Keratinocyte (primary cell): ENCODE data around the gene KTI12.

Source experiments
- EZH2 ChIP-seq: IDR thresholded peaks from one replicate; pipeline ENCODE4 v1.6.1; 2012; ENCODE audit warnings: inconsistent platforms, mild to moderate bottlenecking, low read length, moderate library complexity
- TF ChIP-seq, protein P1 (sequence below), 3 experiments: IDR thresholded peaks in 1 of 3; conservative IDR thresholded peaks in 1 of 3; optimal IDR thresholded peaks in 1 of 3; 2 replicates in 2 of 3; 3 replicates in 1 of 3; pipeline versions ENCODE3 to v1.5.1; 2011; ENCODE audit warnings: low read length in 3 of 3, mild to moderate bottlenecking in 3 of 3, moderate library complexity in 2 of 3, control low read depth in 1 of 3, inconsistent platforms in 1 of 3; ENCODE audit not compliant: insufficient read depth in 2 of 3; ENCODE audit errors: extremely low read depth in 1 of 3

DNA sequence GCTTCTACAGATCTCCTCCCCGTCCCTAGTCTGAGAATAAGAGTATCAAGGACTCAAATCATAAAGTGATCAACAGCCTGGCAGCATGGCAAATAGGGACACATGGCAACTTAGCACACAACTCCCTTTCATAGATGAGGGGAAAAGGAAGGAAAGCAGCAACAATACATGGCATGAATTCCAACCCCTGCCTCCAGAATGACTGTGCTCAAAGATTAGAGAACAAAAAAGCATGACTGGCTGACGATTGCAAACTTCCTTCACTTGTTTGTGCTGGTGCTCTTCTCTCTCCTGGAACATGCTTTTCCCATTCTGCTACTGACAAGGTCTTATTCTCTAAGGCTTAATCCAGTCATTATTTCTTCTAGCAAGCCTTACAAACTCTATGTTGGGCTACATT is 11.5 kb downstream of the KTI12 start:
- TF ChIP-seq, protein P1, sequence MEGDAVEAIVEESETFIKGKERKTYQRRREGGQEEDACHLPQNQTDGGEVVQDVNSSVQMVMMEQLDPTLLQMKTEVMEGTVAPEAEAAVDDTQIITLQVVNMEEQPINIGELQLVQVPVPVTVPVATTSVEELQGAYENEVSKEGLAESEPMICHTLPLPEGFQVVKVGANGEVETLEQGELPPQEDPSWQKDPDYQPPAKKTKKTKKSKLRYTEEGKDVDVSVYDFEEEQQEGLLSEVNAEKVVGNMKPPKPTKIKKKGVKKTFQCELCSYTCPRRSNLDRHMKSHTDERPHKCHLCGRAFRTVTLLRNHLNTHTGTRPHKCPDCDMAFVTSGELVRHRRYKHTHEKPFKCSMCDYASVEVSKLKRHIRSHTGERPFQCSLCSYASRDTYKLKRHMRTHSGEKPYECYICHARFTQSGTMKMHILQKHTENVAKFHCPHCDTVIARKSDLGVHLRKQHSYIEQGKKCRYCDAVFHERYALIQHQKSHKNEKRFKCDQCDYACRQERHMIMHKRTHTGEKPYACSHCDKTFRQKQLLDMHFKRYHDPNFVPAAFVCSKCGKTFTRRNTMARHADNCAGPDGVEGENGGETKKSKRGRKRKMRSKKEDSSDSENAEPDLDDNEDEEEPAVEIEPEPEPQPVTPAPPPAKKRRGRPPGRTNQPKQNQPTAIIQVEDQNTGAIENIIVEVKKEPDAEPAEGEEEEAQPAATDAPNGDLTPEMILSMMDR (optimal IDR thresholded peaks at IDR 0.05 in 1 of 3, IDR thresholded peaks at IDR 0.05 in 1 of 3, conservative IDR thresholded peaks at IDR 0.05 in 1 of 3; ENCODE audit: extremely low read depth in 1 of 3, insufficient read depth in 2 of 3, low read length in 3 of 3), result no peak
- TF ChIP-seq EZH2, result no peak
